HL-60 (cell line): ENCODE results near the gene ABCC1.

Source experiments
- DNase-seq, 2 experiments: peaks; one replicate each; pipeline ENCODE4 v3.0.0-alpha.2; 2010 to 2020; ENCODE audit warnings: low read depth in 1 of 2, low spot score in 1 of 2
- H3K27ac ChIP-seq: fragments of 250-450 bp; sonication (Bioruptor Pico); replicated peaks from 2 replicates; pipeline ENCODE4 v1.5.1; 2020; ENCODE audit warnings: mild to moderate bottlenecking, moderate library complexity
- H3K27me3 ChIP-seq: fragments of 250-450 bp; sonication (Bioruptor Pico); 2 replicates; pipeline ENCODE4 v1.5.1; 2021; ENCODE audit warnings: mild to moderate bottlenecking, moderate library complexity; ENCODE audit not compliant: insufficient read depth, poor library complexity, severe bottlenecking
- H3K4me3 ChIP-seq: replicated peaks from 2 replicates; pipeline ENCODE4 v1.5.1; 2011; ENCODE audit warnings: mild to moderate bottlenecking, control low read depth, low read length; ENCODE audit not compliant: insufficient read depth
- GABPA ChIP-seq: IDR thresholded peaks from 2 replicates; pipeline ENCODE4 v1.6.1; 2012; ENCODE audit warnings: low read depth
- POLR2AphosphoS5 ChIP-seq: IDR thresholded peaks from 2 replicates; pipeline ENCODE4 v1.6.1; 2012; ENCODE audit warnings: low read depth
- SPI1 ChIP-seq: IDR thresholded peaks from 2 replicates; pipeline ENCODE4 v1.6.1; 2012; ENCODE audit warnings: low read depth, mild to moderate bottlenecking, borderline replicate concordance
- TF ChIP-seq, protein P1 (sequence below): IDR thresholded peaks from one replicate; pipeline ENCODE4 v1.5.1; 2011; ENCODE audit warnings: low read length, control low read depth, inconsistent platforms; ENCODE audit not compliant: insufficient read depth
- TF ChIP-seq, protein P2 (sequence below): IDR thresholded peaks from 2 replicates; pipeline ENCODE4 v1.6.1; 2012; ENCODE audit warnings: low read depth; ENCODE audit not compliant: insufficient replicate concordance

Gene ABCC1

DNA sequence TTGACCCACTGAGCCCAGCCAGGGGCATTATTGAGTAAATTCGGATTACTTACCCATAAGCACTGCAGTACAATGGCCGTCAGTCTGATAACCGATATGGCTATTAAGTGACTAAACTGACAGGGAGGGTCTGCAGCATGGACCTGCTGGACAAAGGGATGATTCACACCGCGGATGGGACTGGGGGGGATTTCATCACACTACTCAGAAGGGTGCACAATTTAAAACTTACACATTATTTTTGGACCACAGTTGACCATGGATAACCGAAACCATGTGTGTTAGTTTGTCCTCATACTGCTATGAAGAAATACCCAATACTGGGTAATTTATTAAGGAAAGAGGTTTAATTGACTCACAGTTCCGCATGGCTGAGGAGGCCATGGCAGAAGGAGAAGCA is 167.4 kb downstream of the ABCC1 start:
- Histone ChIP-seq H3K27ac (no peak overlapping the region), H3K4me3 (no peak overlapping the region), H3K27me3 (no peaks in the 10 kb centered on the region)
- DNase-seq, result no peak
- no peak for TF ChIP-seq POLR2AphosphoS5
- TF ChIP-seq, protein P1, sequence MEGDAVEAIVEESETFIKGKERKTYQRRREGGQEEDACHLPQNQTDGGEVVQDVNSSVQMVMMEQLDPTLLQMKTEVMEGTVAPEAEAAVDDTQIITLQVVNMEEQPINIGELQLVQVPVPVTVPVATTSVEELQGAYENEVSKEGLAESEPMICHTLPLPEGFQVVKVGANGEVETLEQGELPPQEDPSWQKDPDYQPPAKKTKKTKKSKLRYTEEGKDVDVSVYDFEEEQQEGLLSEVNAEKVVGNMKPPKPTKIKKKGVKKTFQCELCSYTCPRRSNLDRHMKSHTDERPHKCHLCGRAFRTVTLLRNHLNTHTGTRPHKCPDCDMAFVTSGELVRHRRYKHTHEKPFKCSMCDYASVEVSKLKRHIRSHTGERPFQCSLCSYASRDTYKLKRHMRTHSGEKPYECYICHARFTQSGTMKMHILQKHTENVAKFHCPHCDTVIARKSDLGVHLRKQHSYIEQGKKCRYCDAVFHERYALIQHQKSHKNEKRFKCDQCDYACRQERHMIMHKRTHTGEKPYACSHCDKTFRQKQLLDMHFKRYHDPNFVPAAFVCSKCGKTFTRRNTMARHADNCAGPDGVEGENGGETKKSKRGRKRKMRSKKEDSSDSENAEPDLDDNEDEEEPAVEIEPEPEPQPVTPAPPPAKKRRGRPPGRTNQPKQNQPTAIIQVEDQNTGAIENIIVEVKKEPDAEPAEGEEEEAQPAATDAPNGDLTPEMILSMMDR, result no peak
- TF ChIP-seq SPI1, result no peak
- no peak for TF ChIP-seq GABPA
- TF ChIP-seq, protein P2, sequence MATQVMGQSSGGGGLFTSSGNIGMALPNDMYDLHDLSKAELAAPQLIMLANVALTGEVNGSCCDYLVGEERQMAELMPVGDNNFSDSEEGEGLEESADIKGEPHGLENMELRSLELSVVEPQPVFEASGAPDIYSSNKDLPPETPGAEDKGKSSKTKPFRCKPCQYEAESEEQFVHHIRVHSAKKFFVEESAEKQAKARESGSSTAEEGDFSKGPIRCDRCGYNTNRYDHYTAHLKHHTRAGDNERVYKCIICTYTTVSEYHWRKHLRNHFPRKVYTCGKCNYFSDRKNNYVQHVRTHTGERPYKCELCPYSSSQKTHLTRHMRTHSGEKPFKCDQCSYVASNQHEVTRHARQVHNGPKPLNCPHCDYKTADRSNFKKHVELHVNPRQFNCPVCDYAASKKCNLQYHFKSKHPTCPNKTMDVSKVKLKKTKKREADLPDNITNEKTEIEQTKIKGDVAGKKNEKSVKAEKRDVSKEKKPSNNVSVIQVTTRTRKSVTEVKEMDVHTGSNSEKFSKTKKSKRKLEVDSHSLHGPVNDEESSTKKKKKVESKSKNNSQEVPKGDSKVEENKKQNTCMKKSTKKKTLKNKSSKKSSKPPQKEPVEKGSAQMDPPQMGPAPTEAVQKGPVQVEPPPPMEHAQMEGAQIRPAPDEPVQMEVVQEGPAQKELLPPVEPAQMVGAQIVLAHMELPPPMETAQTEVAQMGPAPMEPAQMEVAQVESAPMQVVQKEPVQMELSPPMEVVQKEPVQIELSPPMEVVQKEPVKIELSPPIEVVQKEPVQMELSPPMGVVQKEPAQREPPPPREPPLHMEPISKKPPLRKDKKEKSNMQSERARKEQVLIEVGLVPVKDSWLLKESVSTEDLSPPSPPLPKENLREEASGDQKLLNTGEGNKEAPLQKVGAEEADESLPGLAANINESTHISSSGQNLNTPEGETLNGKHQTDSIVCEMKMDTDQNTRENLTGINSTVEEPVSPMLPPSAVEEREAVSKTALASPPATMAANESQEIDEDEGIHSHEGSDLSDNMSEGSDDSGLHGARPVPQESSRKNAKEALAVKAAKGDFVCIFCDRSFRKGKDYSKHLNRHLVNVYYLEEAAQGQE, result no peak

DNA sequence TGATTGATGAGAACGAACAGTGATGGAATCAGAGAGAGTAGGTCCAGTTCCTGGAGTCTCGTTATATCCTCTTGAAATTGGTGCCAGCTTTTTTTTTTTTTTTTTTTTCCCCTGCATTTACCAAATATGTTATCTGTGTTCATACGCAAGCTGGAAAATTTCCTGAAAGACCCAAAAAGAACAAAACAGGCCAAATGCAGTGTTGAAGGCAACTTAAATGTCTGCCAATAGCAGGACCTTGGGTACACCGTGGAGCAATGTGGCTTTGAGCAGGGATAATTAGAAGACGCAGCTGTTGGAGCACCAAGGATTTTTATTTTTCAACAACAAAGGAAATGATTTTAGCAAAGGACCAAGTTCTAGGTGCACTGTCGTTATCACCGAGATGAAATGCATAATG is 168.9 kb downstream of the ABCC1 start:
- Histone ChIP-seq H3K4me3 (no peak overlapping the region), H3K27me3 (no peaks in the 10 kb centered on the region), H3K27ac (no peak overlapping the region)
- TF ChIP-seq, protein P1, result no peak
- TF ChIP-seq, protein P2, result no peak
- TF ChIP-seq SPI1 (no peak), POLR2AphosphoS5 (no peak), GABPA (no peak)
- DNase-seq, result no peak

- no peak overlapping the region for H3K4me3 ChIP-seq
- no peaks in the 10 kb centered on the region for H3K27me3 ChIP-seq
- DNase-seq, result no peak
- TF ChIP-seq, protein P1, result no peak
- no peak for TF ChIP-seq POLR2AphosphoS5
- TF ChIP-seq, protein P2, result no peak
- TF ChIP-seq SPI1, result no peak
- TF ChIP-seq GABPA, result no peak
- no peak overlapping the region; the same call in 1 of the 2 replicates for H3K27ac ChIP-seq
Measured at GRCh38 chr16:16120044-16120381, 170.6 kb downstream of the ABCC1 start.
